ENCODE data around the gene FAM222B. TPM values are rescaled to one million over a fixed set of nuclear protein-coding genes. Genes with fewer than 3 reads are reported as not detected.

Gene FAM222B
- total and polyA plus RNA-seq, 12 donors: 4.9 to 18.3 (median 13.4) TPM

DNA sequence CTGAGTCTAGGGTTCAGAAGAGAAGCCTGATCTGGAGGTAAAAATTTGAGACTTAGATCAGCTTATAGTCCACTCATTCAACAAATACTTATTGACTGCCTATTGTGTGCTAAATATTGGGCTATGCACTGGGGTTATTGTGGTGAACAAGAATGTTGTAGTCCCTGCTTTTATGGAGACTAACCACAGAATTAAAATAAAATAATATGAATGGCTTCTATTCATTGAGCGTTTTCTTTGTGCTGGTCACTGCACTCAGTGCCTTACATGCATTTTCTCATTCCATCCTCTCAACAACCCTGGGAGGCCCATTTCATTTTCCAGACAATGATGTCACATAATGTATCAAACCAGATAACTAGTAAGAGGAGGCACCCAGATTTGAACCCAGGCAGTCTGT lies 109.2 kb downstream of the FAM222B start:
- intact Hi-C loops (cut with DNase I): no loop called here
- Histone ChIP-seq H3K27me3 (no peaks in the 10 kb centered on the region), H3K4me3 (no peak overlapping the region), H3K9me3 (replicated peaks in 1 of 3) (no peaks in the 10 kb centered on the region), H3K36me3 (replicated peaks in 1 of 2) (no peaks in the 10 kb centered on the region), H3K27ac (no peak overlapping the region), H3K4me1 (replicated peaks in 1 of 2) (no peaks in the 10 kb centered on the region)
- WGBS, 4 donors: 84 to 88% (median 85%) methylated on average over 1 of the region's 1 CpG
- TF ChIP-seq, protein P1, sequence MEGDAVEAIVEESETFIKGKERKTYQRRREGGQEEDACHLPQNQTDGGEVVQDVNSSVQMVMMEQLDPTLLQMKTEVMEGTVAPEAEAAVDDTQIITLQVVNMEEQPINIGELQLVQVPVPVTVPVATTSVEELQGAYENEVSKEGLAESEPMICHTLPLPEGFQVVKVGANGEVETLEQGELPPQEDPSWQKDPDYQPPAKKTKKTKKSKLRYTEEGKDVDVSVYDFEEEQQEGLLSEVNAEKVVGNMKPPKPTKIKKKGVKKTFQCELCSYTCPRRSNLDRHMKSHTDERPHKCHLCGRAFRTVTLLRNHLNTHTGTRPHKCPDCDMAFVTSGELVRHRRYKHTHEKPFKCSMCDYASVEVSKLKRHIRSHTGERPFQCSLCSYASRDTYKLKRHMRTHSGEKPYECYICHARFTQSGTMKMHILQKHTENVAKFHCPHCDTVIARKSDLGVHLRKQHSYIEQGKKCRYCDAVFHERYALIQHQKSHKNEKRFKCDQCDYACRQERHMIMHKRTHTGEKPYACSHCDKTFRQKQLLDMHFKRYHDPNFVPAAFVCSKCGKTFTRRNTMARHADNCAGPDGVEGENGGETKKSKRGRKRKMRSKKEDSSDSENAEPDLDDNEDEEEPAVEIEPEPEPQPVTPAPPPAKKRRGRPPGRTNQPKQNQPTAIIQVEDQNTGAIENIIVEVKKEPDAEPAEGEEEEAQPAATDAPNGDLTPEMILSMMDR (IDR thresholded peaks at IDR 0.05): no peak
- no peak for TF ChIP-seq POLR2A (IDR thresholded peaks at IDR 0.05)
- DNase-seq: no peak

DNA sequence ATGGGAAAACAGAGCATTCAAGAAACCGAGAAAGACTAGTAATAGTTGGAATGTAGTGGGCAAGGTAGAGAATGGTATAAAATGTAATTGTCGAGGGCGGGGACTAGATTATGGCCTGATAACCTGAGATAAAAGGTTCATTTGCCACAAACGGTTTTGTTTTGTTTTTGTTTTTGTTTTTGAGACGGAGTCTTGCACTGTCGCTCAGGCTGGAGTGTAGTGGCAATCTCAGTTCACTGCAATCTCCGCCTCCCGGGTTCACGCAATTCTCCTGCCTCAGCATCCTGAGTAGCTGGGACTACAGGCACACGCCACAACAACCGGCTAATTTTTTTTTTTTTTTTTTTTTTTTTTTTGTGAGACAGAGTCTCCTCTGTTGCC lies 112.7 kb downstream of the FAM222B start:
- Histone ChIP-seq H3K4me3 (no peak overlapping the region), H3K27ac (no peak overlapping the region), H3K9me3 (replicated peaks in 1 of 3) (no peaks in the 10 kb centered on the region), H3K27me3 (no peaks in the 10 kb centered on the region), H3K4me1 (replicated peaks in 1 of 2) (peaks cover 15 to 27% of the 10 kb centered on the region in 2 donors), H3K36me3 (replicated peaks in 1 of 2) (no peaks in the 10 kb centered on the region)
- 86 to 90% (median 87%) methylated on average over 11 of the region's 11 CpGs for WGBS, 4 donors
- TF ChIP-seq, protein P1 (IDR thresholded peaks at IDR 0.05): no peak
- no peak for TF ChIP-seq POLR2A (IDR thresholded peaks at IDR 0.05)
- DNase-seq: no peak
- intact Hi-C loops (cut with DNase I): loop anchor here in 1 of 2 donors (2.0 kb wide), 1 partner anchor 17 kb away; no protein-coding TSS in a partner anchor

DNA sequence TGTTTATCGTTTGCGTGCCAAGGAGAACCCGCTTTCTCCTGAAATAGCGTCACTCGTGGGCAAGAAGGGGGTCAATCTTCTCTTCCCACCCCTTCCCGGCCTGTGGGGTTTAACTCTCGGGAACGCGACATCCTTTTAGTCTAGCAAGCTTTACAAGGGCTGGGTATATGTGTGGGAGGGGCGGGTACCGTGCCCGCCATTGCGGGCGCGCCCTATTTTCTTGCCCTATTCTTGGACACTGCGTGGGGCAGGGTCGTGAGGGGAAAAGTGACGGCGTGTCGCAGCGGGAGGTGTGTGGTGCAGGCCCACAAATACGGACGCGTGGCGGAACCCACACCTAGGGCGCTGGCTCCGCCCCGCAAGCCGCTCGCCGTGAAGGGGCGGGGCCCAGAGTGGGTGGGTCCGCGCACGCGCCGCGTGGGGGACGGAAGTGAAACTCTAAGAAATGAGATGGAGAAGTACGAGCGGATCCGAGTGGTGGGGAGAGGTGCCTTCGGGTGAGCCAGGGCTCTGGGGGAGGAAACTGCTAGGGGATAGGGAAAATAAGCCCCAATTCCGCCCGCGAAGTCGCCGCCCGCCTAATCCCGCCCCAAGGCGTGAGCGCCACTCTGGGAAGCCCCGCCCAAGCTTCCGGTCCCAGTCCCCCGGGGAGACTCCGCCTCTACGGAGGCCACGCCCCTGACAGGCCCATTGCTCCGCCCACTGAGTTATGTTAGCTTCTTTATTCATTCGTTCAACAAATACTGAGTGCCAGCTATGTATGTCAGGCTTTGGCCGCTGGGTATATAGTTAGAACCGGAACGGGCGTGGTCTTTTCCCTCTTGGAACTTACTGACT lies 114.0 kb downstream of the FAM222B start, which contains the start of gene NEK8:
TSS of gene NEK8 (plus strand) at position 425 of the 837 bp plus-strand sequence. CDS start at position 451, 26 bp downstream.
- H3K36me3 ChIP-seq (replicated peaks in 1 of 2): peaks cover 0 to 11% of the 10 kb centered on the region in 2 donors
- no peaks in the 10 kb centered on the region for H3K9me3 ChIP-seq (replicated peaks in 1 of 3)
- H3K4me3 ChIP-seq: peak within 1 kb of the TSS; percentile 28 to 73 (median 64)
- H3K4me1 ChIP-seq (replicated peaks in 1 of 2): peaks cover 15 to 28% of the 10 kb centered on the region in 2 donors
- 0 to 1% (median 0%) methylated on average over 54 to 64 of the region's 64 CpGs for WGBS, 4 donors
- intact Hi-C loops (cut with DNase I): loop anchor here in 1 of 2 donors (2.0 kb wide), 1 partner anchor 18 kb away; no protein-coding TSS in a partner anchor
- DNase-seq: peak; percentile 93 to 98 (median 95)
- H3K27ac ChIP-seq: peak within 1 kb of the TSS; percentile 67 to 97 (median 83)
- TF ChIP-seq, protein P1 (IDR thresholded peaks at IDR 0.05): no peak
- TF ChIP-seq POLR2A (IDR thresholded peaks at IDR 0.05): peak; percentile 14 to 21
- no peaks in the 10 kb centered on the region for H3K27me3 ChIP-seq

DNA sequence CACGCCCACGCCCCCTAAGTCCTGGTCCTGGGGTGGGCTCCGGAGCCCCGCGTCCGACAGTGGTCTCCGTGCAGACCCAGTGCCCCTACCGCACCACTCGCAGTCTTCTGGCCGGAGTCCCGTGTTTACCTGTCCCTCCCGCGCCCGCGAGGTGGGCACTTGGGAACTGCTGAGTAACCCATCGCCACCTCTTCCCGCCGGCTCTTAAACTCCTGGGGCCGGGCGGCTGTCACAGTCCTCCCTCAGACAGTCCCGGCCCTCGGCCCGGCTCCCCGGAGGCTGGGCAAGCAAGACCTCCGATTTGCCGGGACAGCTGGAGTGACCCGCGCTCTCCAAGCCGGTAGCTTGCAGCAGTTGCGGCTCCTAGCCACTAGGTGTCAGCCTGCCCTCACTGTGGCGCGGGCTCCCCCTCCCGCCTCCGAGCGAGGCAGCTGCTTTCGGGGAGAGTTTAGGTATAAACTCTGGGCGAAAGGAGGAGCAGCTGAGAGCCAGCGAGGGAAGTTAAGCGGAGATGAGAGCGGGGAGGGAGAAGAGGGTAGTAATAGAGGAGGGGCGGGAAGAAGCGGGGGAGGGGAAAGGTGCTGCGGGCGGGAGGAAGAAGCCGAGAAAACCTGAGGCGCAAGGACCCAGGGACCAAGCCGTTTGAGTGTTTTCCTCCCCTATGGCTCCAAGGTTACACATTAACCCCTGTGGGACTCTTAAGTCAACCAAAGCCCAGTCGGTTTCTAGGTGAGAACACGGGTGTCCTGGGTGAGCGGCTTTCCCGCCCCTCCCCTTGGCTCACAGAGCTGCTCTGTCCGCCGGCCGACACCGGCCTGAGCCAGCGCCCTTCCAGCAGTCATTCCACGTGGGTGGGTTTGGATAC lies 115.7 kb downstream of the FAM222B start:
- TF ChIP-seq, protein P1 (IDR thresholded peaks at IDR 0.05): peak; percentile 99 to 100 (median 99)
- peak in 1 of 2 donors; percentile 45 for TF ChIP-seq POLR2A (IDR thresholded peaks at IDR 0.05)
- 0 to 1% (median 0%) methylated on average over 17 to 57 of the region's 57 CpGs for WGBS, 4 donors
- peak; percentile 92 to 97 (median 94) for DNase-seq
- intact Hi-C loops (cut with DNase I): no loop called here
- H3K27ac ChIP-seq: peak overlapping the region; percentile 51 to 92 (median 75)
- no peaks in the 10 kb centered on the region for H3K9me3 ChIP-seq (replicated peaks in 1 of 3)
- peaks cover 0 to 28% of the 10 kb centered on the region in 2 donors for H3K36me3 ChIP-seq (replicated peaks in 1 of 2)
- H3K27me3 ChIP-seq: no peaks in the 10 kb centered on the region
- H3K4me3 ChIP-seq: peak overlapping the region; percentile 27 to 71 (median 43)
- H3K4me1 ChIP-seq (replicated peaks in 1 of 2): peaks cover 15 to 40% of the 10 kb centered on the region in 2 donors
